Activated CD4-positive, alpha-beta T cell treated with anti-CD3 and anti-CD28 coated beads, Interleukin-2, amount 50 U/mL, for 16 hours (primary cell): Measurements from ENCODE around the gene CLEC4F.
"Not testable (repeated sequence)": the region's sequence is repeated elsewhere in the genome, so short reads cannot be mapped to it uniquely, and the experiment has no call there.

Experiments
- DNase-seq: peaks from one replicate; pipeline ENCODE4 v3.0.0-alpha.2; 2020

The CLEC4F gene

DNA sequence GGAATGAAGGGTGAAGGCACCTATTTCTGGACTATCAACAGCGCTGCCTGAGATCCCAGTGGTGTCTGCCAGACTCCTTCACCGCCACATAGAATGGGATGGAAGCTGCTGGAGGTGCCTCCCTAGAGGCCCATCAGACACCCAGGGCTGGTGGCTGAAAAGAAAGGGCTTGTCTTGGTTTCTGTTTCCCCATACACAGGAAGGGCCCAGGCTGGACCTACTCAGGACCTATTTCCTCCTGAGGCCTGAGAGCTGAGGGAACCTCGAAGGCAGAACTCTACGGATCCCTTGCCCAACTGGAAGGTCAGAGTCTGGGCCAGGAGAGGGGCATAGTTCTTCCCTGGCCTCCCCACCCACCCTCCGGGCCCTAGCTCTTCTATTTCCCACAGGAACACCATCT is 2.9 kb upstream of the CLEC4F start:
- DNase-seq = no peak

DNA sequence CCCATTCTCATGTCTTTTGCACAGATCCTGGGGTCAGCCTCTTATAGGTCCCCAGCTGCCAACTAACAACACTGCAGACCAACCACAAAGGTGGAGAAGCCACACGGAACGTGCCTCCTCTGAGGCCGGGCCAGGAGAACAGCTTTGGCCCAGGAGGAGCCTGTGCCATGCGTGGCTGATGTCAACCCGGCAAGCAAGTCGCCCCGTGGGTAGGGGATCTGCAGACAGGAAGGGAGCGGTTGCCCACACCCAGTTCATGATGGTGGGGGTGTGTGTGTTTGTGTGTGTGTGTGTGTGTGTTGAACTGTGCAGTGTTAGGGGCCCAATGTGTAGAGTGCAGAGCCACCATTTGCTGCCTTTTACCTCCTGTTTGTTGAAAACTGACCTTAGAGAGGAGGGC is 2.4 kb upstream of the CLEC4F start:
- DNase-seq = no peak

DNA sequence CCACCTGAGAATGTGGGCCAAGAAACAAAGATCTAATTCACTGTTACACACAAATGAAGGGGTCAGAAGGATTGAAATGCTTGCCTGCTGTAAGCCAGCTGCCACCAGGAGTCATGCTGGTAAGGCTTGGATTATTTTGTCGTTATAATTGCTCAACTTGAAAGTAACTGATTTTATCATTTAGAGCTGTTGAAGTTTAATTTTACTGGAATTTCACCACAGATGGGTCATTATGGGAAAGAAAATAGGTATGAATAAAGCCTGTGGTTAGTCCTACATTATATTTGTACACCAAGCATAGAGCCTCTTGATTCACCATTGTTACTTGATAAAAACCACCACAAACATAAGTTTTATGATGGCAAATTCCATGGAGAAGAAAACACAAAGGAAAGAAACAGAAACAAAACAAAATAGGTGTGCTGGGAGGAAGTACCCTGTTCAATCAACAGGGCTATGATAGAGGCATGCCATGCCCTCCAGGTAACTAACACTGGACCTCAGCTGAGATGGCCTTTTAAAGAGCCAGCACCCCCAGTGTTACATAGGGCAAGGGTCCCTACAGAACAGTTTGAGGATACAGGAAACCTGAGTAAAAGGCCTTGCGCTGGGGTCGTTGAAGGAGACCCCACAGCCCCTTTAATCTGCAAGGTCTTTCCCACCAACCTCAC is 3.0 kb downstream of the CLEC4F start:
- peak; percentile 78 for DNase-seq

DNA sequence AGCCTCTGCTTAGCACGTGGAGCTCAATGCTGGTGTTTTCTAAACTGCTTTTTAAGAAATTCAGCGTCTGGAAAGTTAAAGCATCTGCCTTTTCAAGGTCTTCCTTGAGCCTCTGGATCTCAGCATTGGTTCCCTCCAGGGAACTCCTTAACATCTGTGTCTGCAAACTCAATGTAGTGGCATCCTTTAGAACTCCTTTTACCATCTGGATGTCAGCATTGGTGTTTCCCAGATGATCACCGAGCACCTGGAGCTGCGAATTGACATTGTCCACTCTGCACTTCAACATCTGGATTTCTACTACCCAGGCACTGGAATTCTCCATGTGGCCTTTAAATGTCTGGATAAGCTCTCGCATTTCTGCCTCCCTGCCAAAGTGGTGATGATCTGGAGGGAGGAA is 3.7 kb downstream of the CLEC4F start:
- no peak for DNase-seq

DNA sequence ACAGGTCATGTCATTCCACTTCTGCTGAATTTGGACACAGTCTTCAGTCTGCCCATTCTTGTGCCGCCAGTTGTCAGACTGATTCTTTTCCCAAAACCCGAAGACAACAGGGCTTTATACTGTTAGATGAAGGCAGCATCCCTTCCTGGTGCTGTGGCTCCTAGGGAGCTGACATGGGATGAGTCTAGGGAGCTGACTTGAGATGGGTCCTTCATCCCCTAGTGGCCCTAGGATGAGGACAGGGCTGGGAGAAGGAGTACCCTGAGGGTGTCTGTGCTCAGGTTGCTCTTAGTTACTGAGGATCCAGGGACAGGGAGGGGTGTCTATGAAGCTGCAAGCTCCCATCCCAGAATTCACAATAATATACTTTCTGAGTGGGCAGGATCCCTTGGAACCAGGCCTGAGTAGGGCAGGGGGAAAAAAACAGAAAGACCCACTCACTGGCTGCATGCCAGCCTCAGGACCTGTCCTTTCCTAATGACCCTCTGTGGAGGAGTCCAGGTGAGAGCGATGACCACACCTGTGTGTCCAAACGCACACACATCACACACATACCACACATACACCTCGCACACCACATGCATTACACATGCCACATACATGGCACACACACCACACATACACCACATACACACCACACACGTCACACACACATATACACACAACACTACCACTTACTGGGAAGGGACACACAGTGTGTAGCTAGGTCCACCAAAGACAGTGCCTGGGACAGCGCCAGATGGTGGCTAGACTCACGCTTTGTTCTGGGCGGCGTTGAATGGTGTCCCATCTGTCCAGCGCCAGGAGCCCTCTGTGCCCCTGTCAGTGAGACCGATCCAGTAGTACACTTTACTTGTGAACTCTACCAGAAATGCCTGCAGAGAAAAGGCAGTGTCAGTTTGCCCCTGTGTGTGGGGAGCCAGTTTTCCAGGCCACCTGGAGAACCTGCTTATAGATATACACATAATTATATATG is 11.1 kb downstream of the CLEC4F start:
- no peak for DNase-seq

DNA sequence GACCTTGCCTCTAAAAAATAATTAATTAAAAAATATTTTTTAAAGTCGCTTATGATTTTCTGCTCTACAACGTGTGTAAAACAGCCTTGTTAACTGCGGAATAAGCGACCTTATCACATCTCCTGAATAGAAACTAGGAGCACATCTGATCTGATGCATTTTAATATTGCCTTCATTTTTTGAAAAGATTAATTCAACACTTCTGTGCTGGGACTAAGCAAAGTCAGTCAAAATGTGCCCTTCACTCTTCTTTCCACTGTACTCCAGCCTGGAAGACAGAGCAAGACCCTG is 12.6 kb downstream of the CLEC4F start:
- DNase-seq = no peak

DNA sequence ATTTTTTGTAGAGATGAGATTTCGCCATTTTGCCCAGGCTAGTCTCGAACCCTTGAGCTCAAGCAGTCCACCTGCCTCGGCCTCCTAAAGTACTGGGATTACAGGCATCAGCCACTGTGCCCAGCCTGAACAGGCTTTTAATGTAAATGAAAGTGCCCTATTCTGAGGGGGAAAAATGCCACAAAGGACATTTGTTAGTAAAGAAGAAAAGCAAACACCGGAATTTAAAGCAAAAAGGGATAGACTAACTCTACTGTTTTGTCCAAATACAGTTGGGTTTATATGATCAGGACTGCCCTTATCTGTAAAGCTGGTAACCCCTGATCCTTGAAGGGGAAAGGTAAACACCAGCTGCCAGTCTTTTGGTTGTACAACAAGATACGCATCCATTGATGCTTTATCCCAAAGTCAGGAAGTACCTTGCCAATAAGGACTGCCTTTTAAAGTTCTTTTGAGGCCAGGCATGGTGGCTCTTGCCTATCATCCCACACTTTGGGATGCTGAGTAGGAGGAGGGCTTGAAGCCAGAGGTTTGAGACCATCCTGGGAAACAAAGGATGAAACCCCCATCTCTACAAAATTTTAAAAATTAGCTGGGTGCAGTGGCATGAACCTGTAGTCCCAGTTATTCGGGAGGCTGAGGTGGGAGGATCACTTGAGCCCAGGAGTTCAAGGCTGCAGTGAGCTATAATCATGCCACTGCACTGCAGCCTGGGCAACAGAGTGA is 13.1 kb downstream of the CLEC4F start:
- no peak for DNase-seq

DNA sequence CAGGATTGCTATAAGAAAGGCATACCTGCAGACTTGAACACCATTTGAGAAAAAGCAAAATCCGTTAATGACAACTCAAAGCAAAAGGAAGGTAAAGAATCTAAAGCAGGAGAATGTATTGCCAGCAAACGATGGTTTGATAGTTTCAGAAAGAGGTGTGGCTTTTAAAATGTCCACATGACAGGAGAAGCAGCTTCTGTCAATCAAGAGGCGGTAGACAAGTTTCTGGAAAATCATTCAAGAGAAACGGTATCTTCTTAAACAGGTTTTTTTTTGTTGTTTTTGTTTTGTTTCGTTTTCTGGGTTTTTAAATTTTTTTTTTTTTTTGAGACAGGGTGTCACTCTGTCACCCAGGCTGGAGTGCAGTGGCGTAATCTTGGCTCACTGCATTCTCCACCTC is 13.8 kb downstream of the CLEC4F start:
- no peak for DNase-seq

DNA sequence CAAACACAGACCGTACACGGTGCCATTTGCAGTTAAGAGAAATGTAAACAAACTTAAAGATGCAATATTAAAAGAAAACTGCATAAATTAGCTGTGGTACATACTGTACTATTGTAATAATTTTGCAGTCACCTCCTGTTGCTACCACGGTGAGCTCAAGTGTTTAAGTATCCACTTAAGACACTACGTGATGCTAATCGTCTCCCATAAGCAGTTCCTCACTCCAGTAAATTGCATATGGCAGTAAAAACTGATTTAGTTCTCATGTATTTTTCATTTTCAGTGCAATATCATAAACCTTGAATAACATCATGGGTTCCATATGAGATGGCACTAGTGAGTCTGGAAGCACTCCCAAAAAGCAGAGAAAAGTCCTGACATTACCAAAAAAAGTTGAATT is 14.4 kb downstream of the CLEC4F start:
- DNase-seq = no peak

DNA sequence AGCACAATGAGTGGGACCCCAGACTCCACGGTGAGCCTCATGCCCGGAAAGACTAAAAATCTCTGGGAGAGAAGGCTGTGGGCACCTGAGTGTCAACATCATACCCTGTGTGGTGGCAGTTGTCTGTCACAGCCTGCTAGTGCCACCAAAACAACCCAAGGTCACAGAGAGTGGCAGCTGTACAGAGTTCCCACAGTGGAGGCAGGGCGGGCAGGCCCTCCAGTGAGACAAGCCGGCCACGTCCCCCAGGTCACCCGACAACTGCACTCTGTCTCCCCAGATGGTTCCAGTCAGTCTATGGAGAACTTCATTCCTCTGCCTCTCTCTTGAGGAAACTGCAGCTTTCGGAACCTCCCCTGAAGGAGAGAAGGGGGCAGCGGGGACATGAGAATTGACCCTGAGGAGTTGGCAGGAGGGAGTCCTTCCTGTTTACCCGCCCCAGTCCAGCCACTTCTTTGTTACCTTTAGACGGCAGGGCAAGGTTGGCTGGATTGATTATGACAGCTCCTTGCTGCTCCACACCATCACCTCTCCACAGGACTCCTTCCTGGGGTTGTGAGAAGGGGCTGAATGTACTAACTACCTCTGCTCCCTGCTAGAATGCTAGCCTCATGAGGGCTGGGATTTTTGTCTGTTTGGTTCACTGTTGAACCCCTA is 18.7 kb downstream of the CLEC4F start:
- DNase-seq = no peak

DNA sequence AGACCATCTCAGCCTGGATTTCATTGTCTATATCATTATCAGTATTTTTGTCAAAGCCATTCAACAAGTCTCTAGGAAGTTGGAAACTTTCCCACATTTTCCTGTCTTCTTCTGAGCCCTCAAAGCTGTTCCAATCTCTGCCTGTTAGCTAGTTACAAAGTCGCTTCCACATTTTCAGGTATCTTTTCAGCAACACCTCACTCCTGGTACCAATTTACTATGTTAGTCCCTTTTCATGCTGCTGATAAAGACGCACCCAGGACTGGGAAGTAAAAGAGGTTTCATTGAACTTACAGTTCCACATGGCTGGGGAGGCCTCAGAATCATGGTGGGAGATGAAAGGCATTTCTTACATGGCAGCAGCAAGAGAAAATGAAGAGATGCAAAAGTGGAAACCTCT is 20.7 kb downstream of the CLEC4F start:
- no peak for DNase-seq

DNA sequence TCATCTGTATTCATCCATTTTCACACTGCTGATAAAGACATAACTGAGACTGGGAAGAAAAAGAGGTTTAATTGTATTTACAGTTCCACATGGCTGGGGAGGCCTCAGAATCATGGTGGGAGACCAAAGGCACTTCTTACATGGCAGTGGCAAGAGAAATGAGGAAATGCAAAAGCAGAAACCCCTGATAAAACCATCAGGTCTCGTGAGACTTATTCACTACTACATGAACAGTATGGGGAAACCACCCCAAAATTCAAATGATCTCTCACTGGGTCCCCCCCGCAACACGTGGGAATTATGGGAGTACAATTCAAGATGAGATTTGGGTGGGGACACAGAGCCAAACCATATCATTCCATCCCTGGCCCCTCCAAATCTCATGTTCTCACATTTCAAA is 22.4 kb downstream of the CLEC4F start:
- DNase-seq = not testable (repeated sequence)

DNA sequence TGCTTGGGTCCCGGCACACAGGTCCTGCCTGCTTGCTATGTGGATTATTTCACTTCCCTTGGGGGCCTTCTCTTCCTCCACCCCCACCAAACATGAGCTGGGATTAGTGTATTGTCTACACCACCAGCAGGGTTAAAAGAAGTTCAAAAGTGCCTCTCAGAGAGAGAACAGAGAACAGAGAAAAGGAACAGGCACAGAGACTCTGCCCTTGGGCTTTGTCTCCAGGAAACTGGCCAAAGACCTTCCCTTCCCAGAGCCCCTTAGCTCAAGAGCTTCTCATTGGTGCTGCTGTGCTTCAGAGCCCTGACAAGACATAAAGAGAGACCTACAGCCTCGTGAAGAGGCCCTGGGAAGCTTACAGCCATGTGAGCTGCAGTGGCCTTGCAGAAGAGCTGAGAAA is 22.9 kb downstream of the CLEC4F start:
- no peak for DNase-seq

DNA sequence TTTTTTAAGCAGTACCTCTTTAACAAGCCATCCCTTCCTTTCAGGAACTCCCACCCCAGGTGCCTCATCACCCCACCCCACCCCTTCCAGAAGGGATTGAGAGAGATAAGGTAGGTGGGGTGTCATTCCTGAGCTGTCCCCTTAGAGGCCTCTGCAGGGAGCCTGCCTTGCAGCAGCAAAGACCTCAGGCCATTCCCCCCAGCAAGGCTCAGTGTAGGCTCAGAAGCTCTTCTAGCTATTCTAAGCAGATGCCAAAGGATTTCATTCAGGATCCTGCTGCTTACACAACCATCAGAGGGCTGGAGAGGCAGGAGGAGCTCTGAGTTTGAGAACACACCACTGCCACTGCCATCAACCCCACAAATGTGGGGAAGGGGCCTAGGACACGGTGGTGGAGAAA is 24.1 kb downstream of the CLEC4F start:
- DNase-seq = no peak

DNA sequence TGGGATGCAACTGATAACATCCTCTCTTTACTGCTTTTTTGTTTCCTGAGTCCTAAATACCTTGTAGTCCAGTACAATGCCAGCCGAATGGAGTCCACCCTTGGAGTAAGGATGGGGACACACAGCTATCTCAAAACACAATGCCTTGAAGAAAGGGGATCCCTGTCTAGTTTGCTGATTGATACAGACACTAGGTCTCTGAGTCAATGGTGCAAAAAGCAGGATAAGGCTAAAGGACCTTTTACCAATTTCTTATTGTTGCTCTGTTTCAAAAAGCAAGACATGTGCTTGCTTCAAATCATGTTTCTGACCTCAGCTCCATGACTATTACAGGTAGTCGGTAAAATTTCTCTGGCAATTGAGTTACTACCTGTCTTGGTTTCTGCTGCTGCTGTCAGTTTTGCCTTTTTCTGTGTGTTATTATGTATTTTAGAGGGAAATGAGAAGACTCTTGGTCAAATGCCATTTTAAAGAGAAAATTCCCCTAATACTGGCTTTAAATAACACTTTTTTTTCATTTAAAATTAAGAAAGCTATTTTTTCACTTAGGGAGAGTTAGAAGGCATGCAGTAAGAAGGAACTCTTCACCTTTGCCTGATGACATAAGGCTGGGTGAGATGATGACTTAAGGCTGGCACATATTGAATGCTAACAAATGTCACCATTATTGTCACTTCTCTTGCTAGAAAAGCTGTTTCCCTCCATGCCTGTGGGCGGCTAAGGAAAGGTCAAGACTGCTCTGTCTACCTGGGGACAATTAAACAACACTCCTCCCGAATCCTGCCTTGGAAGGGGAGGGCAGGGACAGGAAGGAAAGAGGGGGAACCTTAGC is 25.0 kb downstream of the CLEC4F start:
- DNase-seq = no peak

DNA sequence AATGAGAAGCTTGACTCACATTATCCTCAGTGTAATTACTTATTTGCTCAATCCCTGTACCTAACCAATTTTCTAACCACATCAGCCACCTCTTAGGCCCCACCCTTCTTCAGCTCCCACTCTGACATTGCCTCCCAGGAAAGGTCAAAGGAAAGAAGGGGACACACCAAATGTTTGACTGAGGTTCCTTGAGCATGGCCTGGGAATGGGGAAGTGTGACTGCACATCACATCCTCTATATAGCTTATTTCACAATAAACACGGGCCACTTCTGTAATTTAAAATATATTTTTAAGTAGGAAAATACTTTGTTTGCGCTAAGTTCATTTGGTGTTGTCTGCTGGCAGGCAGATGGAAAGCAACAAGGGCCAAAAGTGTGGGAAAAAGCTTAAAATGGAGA is 26.9 kb downstream of the CLEC4F start:
- DNase-seq = no peak

DNA sequence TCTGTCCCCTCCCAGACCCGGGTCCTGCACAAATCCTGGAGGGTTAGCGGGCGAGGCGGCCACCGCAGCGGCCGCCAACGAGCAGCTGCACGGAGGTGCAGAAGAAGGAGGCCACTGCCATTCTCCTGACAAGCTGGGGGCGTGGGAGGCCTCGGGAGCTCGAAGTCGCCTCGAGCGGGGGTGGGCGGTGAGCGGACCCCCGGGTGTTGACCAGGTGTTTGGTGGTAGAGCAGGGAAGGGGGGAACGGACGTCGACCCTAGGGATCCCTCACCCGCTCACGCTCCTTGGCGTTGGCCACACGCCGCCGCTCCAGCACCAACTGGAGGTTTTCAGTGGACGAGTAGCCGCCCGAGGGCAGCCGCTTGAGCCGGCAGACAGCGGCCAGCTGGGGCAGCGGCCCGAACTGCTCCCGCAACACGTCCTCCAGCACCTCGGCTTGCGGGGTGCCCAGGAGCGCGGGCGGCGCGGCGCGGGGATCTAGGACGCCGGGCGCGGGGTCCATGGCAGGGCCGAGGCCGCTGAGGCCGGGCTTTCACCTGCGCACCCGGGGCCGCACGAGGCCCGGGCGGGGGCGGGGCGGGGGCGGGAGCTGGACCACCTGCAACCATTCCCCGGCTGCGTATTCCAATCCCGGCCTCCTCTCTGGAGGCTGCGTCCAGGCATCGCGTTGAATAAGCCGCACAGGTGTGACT is 30.1 kb downstream of the CLEC4F start, which contains the start of gene FIGLA:
Gene FIGLA, minus strand, starts transcription at position 508 of the 693 bp plus-strand sequence. Its CDS starts 5 bp downstream, at position 503.
- DNase-seq = no peak

DNA sequence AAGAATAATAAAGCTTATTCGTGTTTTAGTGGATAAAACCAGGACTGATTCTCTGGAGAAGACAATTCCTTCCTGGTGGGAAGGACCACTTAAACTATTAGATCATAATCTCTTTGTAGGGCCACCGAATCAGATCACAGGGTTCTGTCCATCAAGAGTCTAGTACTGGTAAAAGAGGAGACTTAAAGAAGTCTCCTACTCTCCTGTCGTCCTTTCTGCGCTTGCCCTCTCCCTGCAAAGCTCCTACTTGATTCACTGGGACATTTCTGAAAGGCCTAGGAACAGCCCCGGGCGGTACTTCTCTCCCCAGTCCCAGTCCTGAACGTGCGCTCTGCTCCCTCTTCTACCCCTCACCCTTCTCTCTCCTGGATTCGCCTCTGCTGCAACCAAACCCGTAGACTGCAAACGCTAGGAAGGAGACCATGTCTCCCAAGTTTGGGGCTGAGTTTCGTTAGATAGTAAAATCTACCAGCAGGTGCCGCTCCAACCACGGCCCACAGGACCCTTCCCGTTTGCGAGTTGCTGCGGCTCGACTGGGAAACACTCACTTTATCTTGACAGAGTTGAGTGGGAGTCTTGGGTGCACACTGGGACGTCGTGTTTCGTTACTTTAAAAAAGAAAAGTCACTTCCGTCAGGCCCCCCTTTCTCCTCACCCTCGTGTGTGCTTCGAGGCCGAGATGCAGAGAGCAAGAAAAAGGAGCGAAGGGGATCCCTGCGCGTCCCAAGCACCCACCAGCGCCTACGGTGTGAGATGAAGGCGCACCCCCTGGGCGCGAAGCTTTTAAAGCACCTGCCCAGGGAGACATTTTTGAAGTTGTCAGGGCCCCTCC is 30.9 kb downstream of the CLEC4F start:
- peak; percentile 87 for DNase-seq

DNA sequence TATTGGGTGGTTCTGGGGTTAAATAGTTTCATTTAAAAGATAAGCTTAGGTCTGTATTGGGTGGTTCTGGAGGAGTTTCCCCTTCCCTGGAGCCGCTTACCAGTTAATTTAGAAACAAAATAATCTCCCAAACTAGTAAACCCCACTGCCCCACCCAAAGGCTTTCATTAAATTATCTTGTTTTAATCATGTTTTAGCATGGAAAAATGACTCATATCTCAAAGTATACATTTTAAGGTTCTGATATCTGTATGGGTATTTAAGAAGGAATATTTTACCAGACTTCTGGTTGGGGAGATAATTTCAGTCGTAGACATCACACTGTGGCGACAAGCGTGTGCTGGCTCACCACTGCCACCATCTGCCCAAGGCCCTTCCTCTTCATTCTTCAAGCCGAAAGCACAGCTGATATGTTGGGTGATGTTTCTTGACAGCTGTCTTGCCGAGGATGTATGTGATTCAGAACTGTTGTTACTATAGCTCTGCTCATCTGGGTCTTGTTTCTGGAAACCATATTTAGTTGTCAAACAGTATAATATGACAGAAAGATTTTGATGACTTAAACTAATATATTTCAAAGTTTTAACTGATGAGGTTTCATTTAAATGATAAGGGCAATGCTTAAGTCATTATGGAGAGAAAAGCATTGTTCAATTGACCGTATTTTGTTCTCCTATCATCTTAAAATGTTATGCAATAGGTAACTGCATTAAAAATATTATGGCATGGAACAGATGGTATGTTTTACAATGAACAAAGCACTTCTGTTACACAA is 35.1 kb downstream of the CLEC4F start:
- DNase-seq = peak; percentile 65

DNA sequence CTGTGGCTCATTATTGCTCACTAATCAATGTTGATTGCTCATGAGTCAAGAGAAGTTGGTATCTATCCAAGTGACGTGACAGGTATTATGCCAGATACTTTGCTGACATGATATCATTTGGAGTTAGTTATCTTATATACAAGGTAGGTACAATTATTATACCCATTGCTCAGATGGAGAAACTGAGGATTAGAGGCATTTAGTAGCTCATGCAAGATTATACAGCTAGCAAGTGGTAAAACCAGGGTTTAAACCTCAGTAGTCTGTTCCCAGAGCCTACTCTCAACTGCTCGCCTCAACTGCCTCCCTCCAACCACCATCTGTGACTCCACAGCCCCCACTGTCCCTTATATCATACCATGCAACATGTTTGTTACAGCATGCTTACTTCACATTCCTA is 36.1 kb downstream of the CLEC4F start:
- no peak for DNase-seq
